ENCODE results near the gene GPS1.

DNA sequence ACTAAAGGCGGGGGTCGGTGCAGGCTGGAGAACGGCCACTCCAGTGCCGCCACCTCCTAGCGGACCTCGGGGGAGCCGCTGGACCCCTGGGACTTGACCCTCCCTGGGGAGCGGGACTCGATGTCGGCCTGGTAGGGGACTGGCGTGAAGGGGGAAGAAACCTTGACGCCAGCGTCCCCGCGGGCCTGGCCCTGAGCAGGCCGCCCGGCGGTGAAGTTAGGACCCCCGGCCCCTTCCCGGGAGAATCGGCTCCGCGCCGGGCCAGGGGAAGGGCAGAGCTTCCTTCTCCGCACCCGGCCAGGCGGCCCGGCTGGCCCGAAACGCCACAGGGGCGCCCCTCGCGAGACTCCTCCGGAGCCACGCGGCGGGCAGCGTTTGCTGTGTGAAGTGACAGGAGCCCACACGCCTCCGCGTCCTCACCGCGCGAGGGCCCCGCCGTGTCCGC lies 13.5 kb downstream of the GPS1 start:
- TF ChIP-seq, protein P1, sequence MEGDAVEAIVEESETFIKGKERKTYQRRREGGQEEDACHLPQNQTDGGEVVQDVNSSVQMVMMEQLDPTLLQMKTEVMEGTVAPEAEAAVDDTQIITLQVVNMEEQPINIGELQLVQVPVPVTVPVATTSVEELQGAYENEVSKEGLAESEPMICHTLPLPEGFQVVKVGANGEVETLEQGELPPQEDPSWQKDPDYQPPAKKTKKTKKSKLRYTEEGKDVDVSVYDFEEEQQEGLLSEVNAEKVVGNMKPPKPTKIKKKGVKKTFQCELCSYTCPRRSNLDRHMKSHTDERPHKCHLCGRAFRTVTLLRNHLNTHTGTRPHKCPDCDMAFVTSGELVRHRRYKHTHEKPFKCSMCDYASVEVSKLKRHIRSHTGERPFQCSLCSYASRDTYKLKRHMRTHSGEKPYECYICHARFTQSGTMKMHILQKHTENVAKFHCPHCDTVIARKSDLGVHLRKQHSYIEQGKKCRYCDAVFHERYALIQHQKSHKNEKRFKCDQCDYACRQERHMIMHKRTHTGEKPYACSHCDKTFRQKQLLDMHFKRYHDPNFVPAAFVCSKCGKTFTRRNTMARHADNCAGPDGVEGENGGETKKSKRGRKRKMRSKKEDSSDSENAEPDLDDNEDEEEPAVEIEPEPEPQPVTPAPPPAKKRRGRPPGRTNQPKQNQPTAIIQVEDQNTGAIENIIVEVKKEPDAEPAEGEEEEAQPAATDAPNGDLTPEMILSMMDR (IDR thresholded peaks at IDR 0.05; ENCODE audit: low read depth, low read length), result no peak
- TF ChIP-seq EZH2phosphoT487 (IDR thresholded peaks at IDR 0.05; ENCODE audit: low read depth), result no peak
